ENCODE results near the gene SLC15A5.

The SLC15A5 gene

GRCh38 chr12:16266085-16266484, 11.4 kb downstream of the SLC15A5 start:
- DNase-seq = no peak

- no peak for DNase-seq
Observed at GRCh38 chr12:16261944-16262475, 15.5 kb downstream of the SLC15A5 start.

- DNase-seq = no peak
Observed at GRCh38 chr12:16260206-16260605, 17.3 kb downstream of the SLC15A5 start.

GRCh38 chr12:16258963-16259362, 18.5 kb downstream of the SLC15A5 start:
- DNase-seq = no peak

- DNase-seq = no peak
Observed at GRCh38 chr12:16246264-16246663, 31.2 kb downstream of the SLC15A5 start.

- no peak for DNase-seq
Observed at GRCh38 chr12:16245209-16245608, 32.3 kb downstream of the SLC15A5 start.

- no peak for DNase-seq
Observed at GRCh38 chr12:16243487-16244412, 33.7 kb downstream of the SLC15A5 start.

GRCh38 chr12:16241346-16241745, 36.1 kb downstream of the SLC15A5 start:
- no peak for DNase-seq

GRCh38 chr12:16238661-16239060, 38.8 kb downstream of the SLC15A5 start:
- no peak for DNase-seq

GRCh38 chr12:16229676-16230075, 47.8 kb downstream of the SLC15A5 start:
- no peak for DNase-seq

GRCh38 chr12:16228067-16228466, 49.4 kb downstream of the SLC15A5 start:
- DNase-seq = no peak

- no peak for DNase-seq
Observed at GRCh38 chr12:16225692-16226091, 51.8 kb downstream of the SLC15A5 start.

- DNase-seq = no peak
Observed at GRCh38 chr12:16224196-16224595, 53.3 kb downstream of the SLC15A5 start.

- no peak for DNase-seq
Observed at GRCh38 chr12:16221776-16222175, 55.7 kb downstream of the SLC15A5 start.

GRCh38 chr12:16220120-16220519, 57.4 kb downstream of the SLC15A5 start:
- no peak for DNase-seq

GRCh38 chr12:16218934-16219751, 58.3 kb downstream of the SLC15A5 start:
- DNase-seq = no peak

- no peak for DNase-seq
Observed at GRCh38 chr12:16218234-16218633, 59.3 kb downstream of the SLC15A5 start.

- DNase-seq = no peak
Observed at GRCh38 chr12:16211731-16212130, 65.8 kb downstream of the SLC15A5 start.

GRCh38 chr12:16198884-16199283, 78.6 kb downstream of the SLC15A5 start:
- DNase-seq = no peak

- no peak for DNase-seq
Observed at GRCh38 chr12:16197600-16197999, 79.9 kb downstream of the SLC15A5 start.

GRCh38 chr12:16189849-16190248, 87.6 kb downstream of the SLC15A5 start:
- no peak for DNase-seq

GRCh38 chr12:16187660-16188059, 89.8 kb downstream of the SLC15A5 start:
- no peak for DNase-seq

All from amygdala (tissue), 56 donors.